HG02840 (cell line): Measurements from ENCODE around the gene HSD17B1.
"Not testable (repeated sequence)": the region's sequence is repeated elsewhere in the genome, so short reads cannot be mapped to it uniquely, and the experiment has no call there.

Source experiments
- ATAC-seq: cut with Tn5 transposase; IDR thresholded peaks from one replicate; pipeline ENCODE4 v1.9.1; 2021; ENCODE audit warnings: mild to moderate bottlenecking, moderate library complexity, moderate number of reproducible peaks; ENCODE audit not compliant: unreplicated experiment, low FRiP score

HSD17B1 gene, protein sequence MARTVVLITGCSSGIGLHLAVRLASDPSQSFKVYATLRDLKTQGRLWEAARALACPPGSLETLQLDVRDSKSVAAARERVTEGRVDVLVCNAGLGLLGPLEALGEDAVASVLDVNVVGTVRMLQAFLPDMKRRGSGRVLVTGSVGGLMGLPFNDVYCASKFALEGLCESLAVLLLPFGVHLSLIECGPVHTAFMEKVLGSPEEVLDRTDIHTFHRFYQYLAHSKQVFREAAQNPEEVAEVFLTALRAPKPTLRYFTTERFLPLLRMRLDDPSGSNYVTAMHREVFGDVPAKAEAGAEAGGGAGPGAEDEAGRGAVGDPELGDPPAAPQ

DNA sequence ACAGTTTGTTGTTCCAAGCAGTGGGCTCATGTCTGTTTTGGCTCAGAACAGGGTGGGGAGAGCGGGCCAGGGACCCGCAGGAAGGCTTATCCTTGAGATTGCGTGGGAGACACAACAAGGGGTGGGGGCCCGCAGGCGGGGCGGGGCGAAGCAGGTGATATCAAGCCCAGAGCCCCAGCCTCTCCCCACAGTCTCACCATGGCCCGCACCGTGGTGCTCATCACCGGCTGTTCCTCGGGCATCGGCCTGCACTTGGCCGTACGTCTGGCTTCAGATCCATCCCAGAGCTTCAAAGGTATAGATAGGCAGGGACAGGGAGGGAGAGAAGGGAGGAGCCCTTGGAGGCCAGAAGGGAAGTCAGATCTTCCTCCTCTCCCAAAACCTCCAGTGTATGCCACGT is at the start of gene HSD17B1:
TSS of gene HSD17B1 (plus strand) at position 188 of the 400 bp plus-strand sequence. CDS start at position 199, 11 bp downstream.
- not testable (repeated sequence) for ATAC-seq

- no peak for ATAC-seq
Measured at GRCh38 chr17:42502926-42503325, 49.8 kb upstream of the HSD17B1 start.

DNA sequence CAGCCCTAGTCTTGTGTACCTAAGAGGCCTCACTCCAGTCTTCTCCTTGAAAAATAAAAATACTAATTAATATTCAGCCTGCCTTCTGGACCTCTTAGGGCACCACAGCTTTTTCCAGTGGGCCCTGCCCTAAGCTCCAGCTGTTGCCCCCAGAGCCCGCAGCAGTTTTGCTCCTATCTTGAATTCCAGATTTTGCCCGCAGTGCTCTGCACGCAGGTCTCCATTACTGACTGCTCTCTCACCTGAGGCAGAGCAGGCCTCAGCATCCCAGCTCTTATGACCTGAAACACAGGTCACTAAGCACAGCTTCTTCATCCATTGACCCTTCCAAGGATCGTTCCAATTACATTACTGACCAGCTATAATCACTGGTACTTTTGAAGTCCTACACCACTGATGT is 45.1 kb upstream of the HSD17B1 start:
- no peak for ATAC-seq

DNA sequence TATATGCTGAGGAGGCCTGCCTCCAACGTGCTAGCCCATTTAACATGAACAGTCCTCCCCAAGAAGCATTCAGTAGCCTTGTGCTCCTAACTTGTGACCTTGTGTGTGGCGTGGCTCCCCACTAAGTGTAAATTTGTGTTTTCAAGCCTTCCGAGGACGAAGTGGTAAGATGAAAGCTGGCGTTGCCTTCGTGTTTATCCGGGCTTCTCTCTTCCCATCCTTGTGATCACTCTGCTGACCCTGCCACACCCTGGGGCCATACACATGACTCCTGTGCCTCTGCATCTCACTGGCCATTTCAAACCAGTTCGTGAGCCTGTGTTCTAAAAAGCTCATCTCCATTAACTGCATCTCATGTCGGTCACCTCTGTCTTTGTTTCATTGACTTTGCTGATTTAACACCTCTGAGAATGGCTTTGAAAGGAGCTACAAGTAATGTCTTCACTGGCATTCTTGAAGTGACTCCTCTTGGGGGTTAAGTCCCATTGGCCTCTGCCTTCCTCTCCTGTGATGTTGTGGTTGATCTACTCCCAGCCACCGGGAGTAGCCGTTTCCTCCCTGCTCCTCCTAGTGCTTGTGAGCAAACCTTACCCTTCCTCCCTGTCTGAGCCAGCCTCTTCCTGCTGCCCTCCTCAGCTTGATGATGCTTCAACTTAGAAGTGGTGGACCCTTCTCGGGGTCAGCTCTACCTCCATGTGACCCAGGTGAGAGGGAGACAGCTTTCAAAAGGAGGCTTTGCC is 44.1 kb upstream of the HSD17B1 start:
- ATAC-seq: no peak

- ATAC-seq: no peak
Measured at GRCh38 chr17:42509409-42509808, 43.3 kb upstream of the HSD17B1 start.

DNA sequence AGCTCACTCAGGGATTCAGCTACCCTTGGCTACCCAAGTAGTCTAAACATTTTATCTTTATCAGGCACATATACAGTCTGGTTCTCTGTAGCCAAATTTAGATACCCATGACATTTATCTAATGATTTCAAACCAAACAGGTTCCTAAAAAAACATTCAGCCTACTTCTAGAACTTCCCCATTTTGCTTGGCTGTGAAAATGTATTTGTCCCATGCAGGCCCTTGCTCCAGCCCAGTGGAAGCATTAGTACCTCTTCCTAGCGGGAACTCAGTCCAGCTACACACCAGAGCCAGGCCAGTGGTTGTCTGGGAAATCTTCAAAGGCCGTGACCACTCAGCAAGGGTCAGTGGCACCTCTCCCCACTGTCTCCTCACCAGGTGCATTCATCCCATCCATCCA is 42.9 kb upstream of the HSD17B1 start:
- ATAC-seq: no peak

DNA sequence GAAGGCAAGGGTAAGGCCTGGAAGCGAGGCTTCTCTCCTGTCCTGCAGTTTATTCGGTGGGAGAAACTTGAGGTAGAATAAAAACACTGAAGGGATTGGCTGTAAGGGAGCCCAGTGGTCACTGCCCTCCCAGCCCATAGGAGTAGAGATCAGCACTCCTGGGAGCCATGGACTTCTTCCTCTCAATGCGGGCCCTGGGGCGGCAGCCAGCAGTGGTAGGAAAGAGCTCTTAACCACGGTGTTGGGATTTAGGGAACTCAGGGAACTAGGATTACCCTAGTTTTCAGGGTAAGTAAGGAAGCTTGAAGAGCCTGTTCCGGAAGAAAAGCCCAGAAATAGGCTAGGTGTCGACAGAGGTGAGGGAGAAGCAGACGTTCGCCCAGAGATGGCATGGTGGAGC is 40.5 kb upstream of the HSD17B1 start:
- no peak for ATAC-seq

- no peak for ATAC-seq
Measured at GRCh38 chr17:42512733-42513251, 39.9 kb upstream of the HSD17B1 start.

DNA sequence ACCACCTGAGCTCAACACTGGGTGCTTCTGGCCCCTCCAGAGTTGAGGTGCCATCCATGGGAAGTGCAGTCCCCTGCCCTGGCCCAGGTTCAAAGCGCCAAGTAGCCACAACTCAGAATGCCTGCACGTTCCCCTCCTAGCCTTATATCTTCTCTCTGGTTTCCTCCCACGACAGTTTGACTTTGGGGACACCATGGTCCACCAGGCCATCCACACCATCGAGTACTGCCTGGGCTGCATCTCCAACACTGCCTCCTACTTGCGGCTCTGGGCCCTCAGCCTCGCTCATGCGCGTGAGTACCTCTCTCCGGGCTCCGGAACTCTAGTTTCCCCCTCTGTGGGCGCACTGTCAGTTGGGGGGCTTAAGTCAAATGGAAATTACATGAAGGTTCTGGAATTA is 39.0 kb upstream of the HSD17B1 start:
- no peak for ATAC-seq

DNA sequence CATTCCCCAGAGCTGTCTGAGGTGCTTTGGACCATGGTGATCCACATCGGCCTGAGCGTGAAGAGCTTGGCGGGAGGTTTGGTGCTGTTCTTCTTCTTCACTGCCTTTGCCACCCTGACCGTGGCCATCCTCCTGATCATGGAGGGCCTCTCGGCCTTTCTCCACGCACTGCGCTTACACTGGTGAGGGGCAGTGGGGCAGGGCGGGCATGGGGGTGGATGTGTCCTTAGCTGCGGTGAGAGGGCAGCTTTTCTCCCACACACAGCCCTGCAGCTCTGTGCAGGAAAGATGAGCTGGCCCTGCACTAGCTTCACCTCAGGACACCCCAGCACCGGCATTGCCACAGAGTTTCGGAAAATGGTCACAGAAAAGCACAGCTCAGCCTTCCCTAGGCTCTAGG is 38.4 kb upstream of the HSD17B1 start:
- no peak for ATAC-seq

DNA sequence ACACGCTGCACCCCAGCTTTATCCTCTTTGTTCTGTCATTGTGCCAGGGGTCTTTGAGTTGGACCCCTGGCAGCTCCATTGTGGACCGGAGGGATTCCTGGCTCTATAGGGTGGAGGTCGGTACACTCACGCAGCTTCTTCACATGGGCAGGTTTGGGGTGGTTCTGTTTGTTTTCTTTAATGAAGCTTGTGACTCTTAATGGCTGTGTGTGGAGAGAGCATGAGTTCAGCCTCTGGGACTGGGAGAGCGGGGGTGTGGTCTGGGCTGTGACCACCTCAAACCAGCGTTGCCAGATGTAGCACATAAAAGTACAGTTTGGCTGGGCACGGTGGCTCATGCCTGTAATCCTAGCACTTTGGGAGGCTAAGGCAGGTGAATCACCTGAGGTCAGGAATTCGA is 37.9 kb upstream of the HSD17B1 start:
- ATAC-seq: no peak

DNA sequence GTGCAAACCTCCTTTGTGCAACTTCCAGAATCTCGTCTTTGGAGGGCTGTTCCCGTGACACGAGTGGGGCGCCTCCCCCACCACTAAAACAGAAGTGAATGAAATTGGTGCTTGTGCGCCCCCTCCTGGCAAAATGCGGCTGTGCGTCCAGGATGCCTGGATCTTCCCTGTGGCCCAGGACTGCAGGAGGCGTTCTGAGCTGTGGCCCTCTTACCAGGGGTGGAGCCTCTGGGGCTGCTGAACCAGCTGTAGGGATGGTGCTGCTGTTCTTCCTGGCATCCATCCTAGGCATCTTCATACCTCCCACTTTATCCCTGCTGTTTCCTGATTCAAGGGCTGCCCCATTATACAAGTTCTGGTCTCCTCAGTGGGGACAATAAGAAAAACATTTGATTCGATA is 35.2 kb upstream of the HSD17B1 start:
- ATAC-seq: no peak

DNA sequence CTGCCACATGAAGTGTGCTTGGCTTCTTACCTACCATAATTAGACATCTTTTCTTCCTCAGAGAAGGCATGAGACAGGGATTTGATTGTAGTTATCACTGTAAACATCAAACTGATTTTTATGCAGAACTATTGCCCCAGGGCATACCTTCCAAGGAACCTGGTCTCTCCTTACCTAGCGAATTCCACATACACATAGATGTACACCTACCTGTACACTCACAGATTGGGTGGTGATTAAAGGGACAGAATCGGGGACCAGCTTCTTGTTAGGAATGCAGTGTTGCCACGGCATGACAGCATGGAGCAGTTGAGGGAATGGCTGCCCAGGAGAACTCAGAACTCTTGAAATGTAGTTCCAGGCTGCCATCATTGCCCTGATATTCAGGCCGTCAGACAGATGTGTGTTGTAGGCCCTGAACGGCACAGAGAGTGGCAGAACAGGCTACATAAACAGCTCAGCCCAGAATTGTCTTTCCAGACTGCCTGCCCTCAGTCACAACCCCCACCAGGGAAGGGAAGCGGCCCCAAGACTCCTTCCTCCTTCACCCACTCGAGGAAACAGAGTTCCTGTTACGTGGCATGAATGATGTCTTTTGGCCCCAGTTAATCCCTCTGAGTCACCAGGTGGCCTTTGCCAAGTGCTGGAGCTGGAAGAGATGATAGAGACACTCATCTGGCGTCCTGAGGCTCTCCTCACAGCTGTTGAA is 34.5 kb upstream of the HSD17B1 start:
- ATAC-seq: no peak

- no peak for ATAC-seq
Measured at GRCh38 chr17:42518755-42519545, 33.8 kb upstream of the HSD17B1 start.

GRCh38 chr17:42519546-42520491 is 32.9 kb upstream of the HSD17B1 start:
- ATAC-seq: no peak

GRCh38 chr17:42520540-42520951 is 32.2 kb upstream of the HSD17B1 start:
- ATAC-seq: no peak

DNA sequence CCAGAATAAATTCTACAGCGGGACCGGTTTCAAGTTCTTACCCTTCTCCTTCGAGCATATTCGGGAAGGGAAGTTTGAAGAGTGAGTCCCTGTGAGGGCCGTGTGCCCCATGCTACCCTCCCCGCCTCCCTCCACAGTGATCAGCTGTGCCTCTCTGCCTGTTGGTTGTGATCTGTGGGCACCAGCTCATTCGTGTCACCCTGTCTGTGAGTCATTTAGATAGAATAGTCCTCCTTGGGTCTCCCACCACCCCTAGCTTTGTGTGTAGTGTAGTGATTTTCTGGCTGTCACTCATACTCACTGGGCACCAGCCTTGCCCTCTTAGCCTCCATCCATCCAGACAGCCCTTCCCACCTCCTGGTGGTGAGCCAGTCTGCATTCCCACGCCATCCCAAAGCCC is 31.7 kb upstream of the HSD17B1 start:
- ATAC-seq: no peak

- ATAC-seq: no peak
Measured at GRCh38 chr17:42521666-42522262, 31.0 kb upstream of the HSD17B1 start.

GRCh38 chr17:42522263-42522790 is 30.4 kb upstream of the HSD17B1 start:
- ATAC-seq: no peak
